B cell (primary cell): ENCODE results near the gene MAP3K21. TPM values are rescaled to one million over a fixed set of nuclear protein-coding genes. Genes with fewer than 3 reads are reported as not detected.

Source experiments
- ATAC-seq: fragments of 200-7000 bp; cut with Tn5 transposase; one replicate; pipeline ENCODE4 v1.10.0; 2021; ENCODE audit warnings: low read depth, mild to moderate bottlenecking, moderate number of reproducible peaks, moderate library complexity
- CTCF ChIA-PET: fragments of 350-600 bp; sonication (Branson Sonifier 250); formaldehyde crosslinking; loops from one replicate; lab custom pipeline; 2021; ENCODE audit warnings: antibody characterized with exemption, inconsistent platforms; lab: Charles Lee
- POLR2A ChIA-PET: fragments of 350-600 bp; sonication (Branson Sonifier 250); formaldehyde crosslinking; loops from one replicate; lab custom pipeline; 2021; ENCODE audit warnings: antibody characterized with exemption; lab: Charles Lee
- DNase-seq: peaks from one replicate; pipeline ENCODE4 v3.0.0; 2013
- H2AFZ ChIP-seq: 2 replicates; pipeline ENCODE4 v1.6.1; 2012; ENCODE audit warnings: mild to moderate bottlenecking, low read depth, low read length; ENCODE audit not compliant: insufficient read depth, poor library complexity, severe bottlenecking
- H3K27ac ChIP-seq, 2 donors: 1 replicate in 1 of 2; 2 replicates in 1 of 2; pipeline ENCODE4 v1.5.1; 2012 to 2013; ENCODE audit warnings: low read length in 2 of 2, mild to moderate bottlenecking in 2 of 2, moderate library complexity in 1 of 2
- H3K27me3 ChIP-seq, 4 experiments: fragments of 200-600 bp in 1 of 4; sonication (generic) in 1 of 4; replicated peaks in 1 of 4; 1 replicate in 2 of 4; 2 replicates in 2 of 4; pipeline versions ENCODE4 v1.6.1 to v1.7.0; 2013 to 2016; ENCODE audit warnings: low read length in 3 of 4, mild to moderate bottlenecking in 2 of 4, mixed read lengths in 1 of 4, moderate library complexity in 1 of 4; ENCODE audit not compliant: insufficient read depth in 4 of 4, control insufficient read depth in 3 of 4; ENCODE audit errors: control extremely low read depth in 1 of 4
- H3K36me3 ChIP-seq, 2 experiments: replicated peaks in 1 of 2; 1 replicate in 1 of 2; 2 replicates in 1 of 2; pipeline versions ENCODE4 v1.6.1 to v1.7.1; 2013; ENCODE audit warnings: low read length in 1 of 2; ENCODE audit not compliant: insufficient read depth in 2 of 2, control insufficient read depth in 1 of 2; ENCODE audit errors: control extremely low read depth in 1 of 2, extremely low read depth in 1 of 2
- H3K4me1 ChIP-seq, 2 donors: fragments of 200-600 bp in 1 of 2; sonication (generic) in 1 of 2; 1 replicate in 1 of 2; 2 replicates in 1 of 2; pipeline versions ENCODE4 v1.5.1 to v1.6.1; 2013 to 2017; ENCODE audit warnings: low read length in 2 of 2; ENCODE audit not compliant: control insufficient read depth in 2 of 2, insufficient read depth in 2 of 2
- H3K4me2 ChIP-seq: replicated peaks from 2 replicates; pipeline ENCODE3; 2012; ENCODE audit warnings: mild to moderate bottlenecking, low read depth, low read length; ENCODE audit not compliant: poor library complexity, severe bottlenecking
- H3K4me3 ChIP-seq, 5 experiments: fragments of 200-600 bp in 1 of 5; sonication (generic) in 1 of 5; 1 replicate in 3 of 5; 2 replicates in 2 of 5; pipeline versions ENCODE4 v1.5.1 to v1.7.0; 2011 to 2016; ENCODE audit warnings: low read length in 4 of 5, mild to moderate bottlenecking in 4 of 5, low read depth in 2 of 5, control low read depth in 1 of 5, moderate library complexity in 1 of 5; ENCODE audit not compliant: insufficient read depth in 1 of 5; ENCODE audit errors: control extremely low read depth in 1 of 5, extremely low read depth in 1 of 5
- H3K79me2 ChIP-seq: fragments of 200-600 bp; sonication (generic); one replicate; pipeline ENCODE4 v1.6.0; 2016; ENCODE audit warnings: low read length; ENCODE audit not compliant: control insufficient read depth, insufficient read depth
- H3K9ac ChIP-seq: fragments of 200-600 bp; sonication (generic); 2 replicates; pipeline ENCODE4 v1.6.1; 2017; ENCODE audit warnings: mild to moderate bottlenecking, low read length, moderate library complexity
- H3K9me3 ChIP-seq, 3 donors: one replicate each; pipeline versions ENCODE4 v1.6.1 to v1.7.1; 2013; ENCODE audit warnings: low read length in 2 of 3; ENCODE audit not compliant: control insufficient read depth in 2 of 3, insufficient read depth in 1 of 3; ENCODE audit errors: control extremely low read depth in 1 of 3
- H4K20me1 ChIP-seq: 2 replicates; pipeline ENCODE4 v1.6.0; 2012; ENCODE audit warnings: mild to moderate bottlenecking, low read length; ENCODE audit not compliant: insufficient read depth, control insufficient read depth, poor library complexity, severe bottlenecking
- H3K27ac Mint-ChIP-seq: one replicate; pipeline ENCODE4 v1.8.0; 2021; ENCODE audit warnings: mixed read lengths
- H3K27me3 Mint-ChIP-seq: one replicate; pipeline ENCODE4 v1.8.0; 2021; ENCODE audit warnings: mixed read lengths
- H3K4me1 Mint-ChIP-seq: one replicate; pipeline ENCODE4 v1.8.0; 2021; ENCODE audit warnings: mixed read lengths
- H3K4me3 Mint-ChIP-seq: one replicate; pipeline ENCODE4 v1.8.0; 2021; ENCODE audit warnings: mixed read lengths
- H3K9me3 Mint-ChIP-seq: one replicate; pipeline ENCODE4 v1.8.0; 2022; ENCODE audit warnings: mixed read lengths; ENCODE audit not compliant: insufficient read depth
- CTCF ChIP-seq: fragments of 200-600 bp; IDR thresholded peaks from one replicate; pipeline ENCODE4 v1.8.0; 2022; ENCODE audit warnings: antibody characterized with exemption, mild to moderate bottlenecking
- EZH2 ChIP-seq: IDR thresholded peaks from 2 replicates; pipeline ENCODE4 v1.6.1; 2012; ENCODE audit warnings: borderline replicate concordance, low read depth, mild to moderate bottlenecking, moderate library complexity, low read length; ENCODE audit not compliant: insufficient read depth, poor library complexity, severe bottlenecking
- WGBS: methylation state at CpG from one replicate; pipeline ENCODE4 v1.1.5; 2013; ENCODE audit warnings: missing lambda C conversion rate; ENCODE audit not compliant: insufficient coverage; 5-methylcytosine and 5-hydroxymethylcytosine counted together
- intact Hi-C: fragments of 100-400 bp; cut with micrococcal nuclease; formaldehyde crosslinking; loops from one replicate; pipeline ENCODE4 v1.10.0; 2022
- polyA plus RNA-seq: library from polyadenylated mRNA; depleted of rRNA; stranded (reverse); fragments of >200 nt; gene quantifications from 2 replicates; pipeline ENCODE4 v1.2.3, GENCODE V29; 2012
- total RNA-seq, 2 donors: library from RNA; stranded (reverse); fragments of 120-200 nt in 1 of 2; gene quantifications; 1 replicate in 1 of 2; 2 replicates in 1 of 2; pipeline versions ENCODE4 v1.2.3 to v1.2.4, GENCODE V29; 2013 to 2022

The MAP3K21 gene
- total and polyA plus RNA-seq, 2 donors (not counting 1 experiment from before 2014, with no cell fraction given), result 1.5 to 3.7 TPM

DNA sequence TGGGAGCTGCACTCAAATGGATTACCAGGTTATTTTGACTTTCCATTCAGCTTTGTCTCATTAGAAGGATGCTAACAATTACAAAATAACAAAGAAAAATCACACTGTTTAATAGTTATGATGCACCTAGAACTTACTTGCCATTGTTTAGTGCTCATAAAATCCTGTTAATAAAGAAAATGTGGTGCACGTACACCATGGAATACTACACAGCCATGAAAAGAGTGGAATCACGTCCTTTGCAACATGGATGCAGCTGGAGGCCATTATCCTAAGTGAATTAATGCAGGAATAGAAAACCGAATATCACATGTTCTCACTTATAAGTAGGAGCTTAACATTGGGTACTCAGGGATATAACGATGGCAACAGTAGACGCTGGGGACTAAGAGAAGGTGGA is 19.8 kb downstream of the MAP3K21 start:
- H3K9ac ChIP-seq, result no peak overlapping the region
- Mint-ChIP-seq H3K27me3 (peaks cover 11% of the 10 kb centered on the region), H3K27ac (no peak overlapping the region), H3K4me3 (no peak overlapping the region), H3K9me3 (no peaks in the 10 kb centered on the region), H3K4me1 (no peaks in the 10 kb centered on the region)
- CTCF ChIA-PET, result interaction anchor here (1.1 kb wide), 1 partner anchor 17 kb away, joined by 4 read pairs; no protein-coding TSS in a partner anchor
- H3K79me2 ChIP-seq, result no peaks in the 10 kb centered on the region
- no peaks in the 10 kb centered on the region for H4K20me1 ChIP-seq
- TF ChIP-seq EZH2 (no peak), CTCF (no peak)
- POLR2A ChIA-PET, result no interaction called here
- ATAC-seq (no peak), DNase-seq (no peak)
- WGBS, result 50% methylated on average over 2 of the region's 5 CpGs
- no peaks in the 10 kb centered on the region for H3K9me3 ChIP-seq
- no peaks in the 10 kb centered on the region for H3K27me3 ChIP-seq
- H3K4me2 ChIP-seq, result no peak overlapping the region
- intact Hi-C loops, result no loop called here
- no peaks in the 10 kb centered on the region for H3K4me1 ChIP-seq
- H2AFZ ChIP-seq, result no peak overlapping the region
- H3K4me3 ChIP-seq, result no peak overlapping the region
- no peak overlapping the region for H3K27ac ChIP-seq
- H3K36me3 ChIP-seq, result no peaks in the 10 kb centered on the region

DNA sequence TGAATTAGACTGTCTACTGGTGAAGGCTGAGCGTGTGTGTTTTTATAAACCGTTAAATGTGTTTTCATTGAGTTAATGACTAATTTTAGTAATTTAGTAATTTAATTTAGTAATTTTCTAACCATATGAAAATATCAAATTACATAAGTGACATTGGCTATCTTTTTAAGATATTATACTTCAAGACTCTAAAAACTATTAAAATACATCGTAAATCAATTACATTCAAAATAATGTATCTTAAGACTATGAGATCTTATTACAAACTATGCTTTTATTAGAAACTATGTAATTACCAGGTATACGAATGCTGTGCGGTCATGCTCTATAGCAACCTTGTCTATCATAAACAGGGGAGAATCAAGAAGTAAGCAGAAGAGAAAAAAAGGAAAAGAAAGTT is 21.6 kb downstream of the MAP3K21 start:
- no peak for DNase-seq
- no peak overlapping the region for H2AFZ ChIP-seq
- no peaks in the 10 kb centered on the region for H3K9me3 Mint-ChIP-seq
- no peaks in the 10 kb centered on the region for H3K79me2 ChIP-seq
- no peaks in the 10 kb centered on the region for H3K4me1 ChIP-seq
- no peak overlapping the region for H3K27ac Mint-ChIP-seq
- no peak overlapping the region for H3K27ac ChIP-seq
- no peak overlapping the region for H3K9ac ChIP-seq
- intact Hi-C loops, result no loop called here
- H3K4me2 ChIP-seq, result no peak overlapping the region
- CTCF ChIA-PET, result interaction anchor here (0.8 kb wide), 1 partner anchor 15 kb away, joined by 5 read pairs; no protein-coding TSS in a partner anchor
- H3K27me3 ChIP-seq, result no peaks in the 10 kb centered on the region
- WGBS, result no CpG with 5 or more reads among the region's 5 CpGs
- H3K27me3 Mint-ChIP-seq, result no peaks in the 10 kb centered on the region
- no peaks in the 10 kb centered on the region for H3K9me3 ChIP-seq
- H3K4me1 Mint-ChIP-seq, result no peaks in the 10 kb centered on the region
- POLR2A ChIA-PET, result no interaction called here
- no peak overlapping the region for H3K4me3 Mint-ChIP-seq
- ATAC-seq, result no peak
- no peak for TF ChIP-seq CTCF
- no peak for TF ChIP-seq EZH2
- H3K36me3 ChIP-seq, result no peaks in the 10 kb centered on the region
- no peaks in the 10 kb centered on the region for H4K20me1 ChIP-seq
- H3K4me3 ChIP-seq, result no peak overlapping the region
